Stimulated activated CD8-positive, alpha-beta memory T cell treated with anti-CD3 and anti-CD28 coated beads, Interleukin-12 subunit alpha, Interleukin-12 subunit beta, amount 100 ng/mL, for 1 hour (primary cell): ENCODE measurements around the gene LRMDA.
"Not testable (repeated sequence)": the region's sequence is repeated elsewhere in the genome, so short reads cannot be mapped to it uniquely, and the experiment has no call there.

Source experiments
- DNase-seq: peaks from one replicate; pipeline ENCODE4 v3.0.0-alpha.2; 2020; ENCODE audit warnings: low read depth

The LRMDA gene

DNA sequence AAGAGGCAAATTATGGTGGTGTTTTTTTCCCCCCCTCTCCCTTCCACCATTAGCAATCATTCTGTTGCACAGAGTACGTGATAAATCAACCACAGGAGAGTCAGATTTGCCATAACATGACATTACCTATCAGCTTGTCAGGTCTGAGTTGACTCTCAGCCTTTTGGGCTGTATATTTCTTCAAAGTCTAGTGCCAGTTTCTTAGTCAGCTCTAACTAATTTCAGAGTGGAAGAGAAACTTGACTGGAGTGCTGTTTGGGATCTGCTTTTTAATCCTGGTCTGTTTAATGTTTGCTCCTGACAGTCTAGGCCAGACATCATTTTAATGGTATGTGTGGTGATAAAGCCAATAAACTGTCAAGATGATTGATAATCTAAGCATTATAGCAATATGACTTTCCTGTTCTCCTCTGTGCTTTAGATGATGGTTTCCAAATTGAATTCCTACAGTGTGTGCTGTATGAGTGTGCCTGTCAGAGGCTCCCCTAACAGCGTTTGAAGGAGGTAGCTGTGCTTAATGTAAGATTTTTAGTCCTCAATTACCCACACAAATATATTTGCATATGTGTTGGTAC, 76.9 kb downstream of the LRMDA start:
- DNase-seq = no peak

DNA sequence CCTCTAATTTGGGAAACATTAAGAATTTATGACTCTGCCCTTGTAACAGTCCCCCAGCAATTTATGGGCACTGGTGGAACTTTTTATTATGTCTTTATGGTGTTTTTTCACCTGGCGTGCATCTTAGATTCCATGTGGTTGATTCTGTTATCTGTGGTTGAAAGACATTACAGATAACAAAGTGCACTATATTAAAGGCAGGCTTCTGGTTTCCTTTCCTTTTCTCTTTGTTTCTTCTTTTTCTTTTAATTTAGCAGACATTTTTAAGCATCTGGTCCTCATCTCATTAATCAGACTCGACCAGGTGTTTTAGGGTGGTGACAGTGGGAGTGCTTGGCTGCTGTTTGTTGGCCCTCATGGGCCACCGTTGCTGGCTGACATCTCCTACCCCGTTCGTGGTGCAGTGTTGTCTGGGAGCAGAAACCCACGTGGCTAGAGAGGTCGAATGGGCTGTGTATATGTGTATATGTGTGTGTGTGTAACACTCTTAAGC, 77.4 kb downstream of the LRMDA start:
- DNase-seq = no peak

DNA sequence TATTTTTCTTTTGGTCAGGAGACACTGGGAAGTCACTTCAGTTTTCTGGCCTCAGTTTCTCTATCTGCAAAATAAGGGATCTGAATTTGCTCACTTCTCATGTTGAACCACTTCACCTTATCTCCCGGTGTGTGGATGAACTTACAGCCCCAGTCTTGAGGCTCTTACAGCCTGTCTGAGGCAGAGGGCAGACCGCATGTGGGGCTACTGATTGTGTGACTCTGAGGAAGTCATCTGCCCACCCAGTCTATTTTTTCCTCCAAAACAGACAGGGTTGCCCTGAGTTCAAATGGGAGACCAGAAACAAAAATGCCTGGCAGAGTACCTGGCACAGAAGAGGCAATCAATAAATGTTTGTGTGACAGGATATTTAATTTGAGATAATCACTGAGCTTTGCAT, 78.3 kb downstream of the LRMDA start:
- no peak for DNase-seq

DNA sequence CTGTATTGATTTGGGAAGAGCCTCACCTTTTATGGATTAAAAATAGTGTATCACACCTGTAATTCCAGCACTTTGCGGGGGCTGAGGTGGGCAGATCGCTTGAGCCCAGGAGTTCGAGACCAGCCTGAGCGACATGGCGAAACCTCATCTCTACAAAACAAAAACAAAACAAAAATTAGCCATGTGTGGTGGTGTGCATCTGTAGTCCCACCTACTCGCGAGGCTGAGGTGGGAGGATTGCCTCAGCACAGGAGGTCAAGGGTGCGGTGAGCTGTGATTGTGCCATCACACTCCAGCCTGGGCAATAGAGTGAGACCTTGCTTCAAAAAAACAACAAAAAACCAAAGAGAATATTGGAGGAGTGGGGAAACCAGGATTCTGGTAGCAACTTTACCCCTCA, 79.6 kb downstream of the LRMDA start:
- no peak for DNase-seq

DNA sequence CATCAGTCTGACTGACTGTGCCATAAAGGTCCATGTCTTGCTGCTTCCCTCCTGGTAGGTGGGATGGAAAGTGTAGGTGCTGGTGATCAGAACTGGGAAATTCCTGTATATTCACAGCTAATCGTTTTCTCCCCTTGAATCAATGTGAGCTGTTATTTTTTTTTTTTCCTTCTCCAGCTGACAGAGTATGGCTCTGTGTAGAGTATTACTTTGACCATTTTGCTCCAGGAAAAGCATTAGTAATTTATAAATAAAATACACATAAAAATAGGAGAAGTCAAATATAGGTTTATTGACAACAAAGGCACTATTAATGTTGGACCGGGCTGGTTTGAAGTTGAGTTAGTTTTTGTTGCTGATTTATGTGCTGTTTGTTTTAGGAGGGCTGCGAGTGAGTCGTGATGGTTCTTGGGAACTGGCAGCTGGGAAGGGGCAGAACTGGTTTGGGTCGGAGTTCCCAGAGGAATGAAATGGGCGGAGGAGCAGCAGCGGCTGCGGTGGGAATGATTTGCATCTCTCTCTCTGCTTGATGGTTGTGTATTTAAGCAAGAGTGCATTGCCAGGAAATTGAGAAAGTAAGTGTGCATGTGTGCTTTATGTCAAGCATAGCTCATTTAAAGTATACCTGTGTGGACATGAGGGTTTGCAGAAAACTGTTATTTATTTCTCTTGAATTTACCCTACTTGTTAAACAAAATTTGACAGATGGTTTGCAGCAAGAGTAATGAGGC, 80.9 kb downstream of the LRMDA start:
- DNase-seq = no peak

DNA sequence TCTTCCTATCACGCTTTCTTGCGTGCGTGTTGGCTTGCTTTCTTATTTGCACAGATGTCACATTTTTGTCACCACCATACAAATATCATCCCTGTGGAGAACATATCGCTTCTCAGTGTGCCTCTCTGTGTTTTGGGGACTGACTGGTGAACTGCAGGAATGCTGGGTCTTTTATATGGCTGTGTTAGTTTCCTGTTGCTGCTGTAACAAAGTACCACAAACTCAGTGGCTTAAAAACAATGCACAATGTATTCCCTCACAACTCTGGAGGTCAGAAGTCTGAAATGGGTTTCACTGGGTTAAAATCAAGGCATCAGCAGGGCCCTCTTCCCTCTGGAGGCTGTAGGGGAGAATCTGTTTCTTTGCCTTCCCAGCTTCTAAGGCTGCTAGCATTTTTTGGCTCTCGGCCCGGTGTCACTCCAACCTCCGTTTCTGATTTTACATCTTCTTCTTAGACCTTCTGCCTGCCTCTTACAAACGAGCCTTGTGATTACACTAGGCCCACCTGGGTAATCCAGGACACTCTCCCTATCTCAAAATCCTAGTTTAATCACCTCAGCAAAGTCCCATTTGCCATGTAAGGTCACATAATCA, 82.0 kb downstream of the LRMDA start:
- DNase-seq = no peak

DNA sequence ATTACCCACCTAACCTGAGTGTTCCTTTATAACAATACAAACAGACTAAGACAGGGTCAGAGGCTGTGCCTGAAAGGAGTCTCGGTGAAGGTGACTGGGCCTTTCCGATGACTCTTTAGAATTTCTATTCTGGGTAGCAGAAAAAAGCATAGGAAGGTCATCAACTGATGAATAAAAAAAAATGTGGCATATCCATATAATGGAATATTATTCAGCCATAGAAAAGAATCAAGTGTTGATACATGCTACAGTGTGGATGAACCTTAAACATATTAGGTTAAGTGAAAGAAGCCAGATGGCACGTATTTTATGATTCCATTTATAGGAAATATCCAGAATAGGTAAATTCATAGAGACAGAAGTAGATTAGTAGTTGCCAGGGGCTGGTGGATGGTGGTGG, 83.4 kb downstream of the LRMDA start:
- DNase-seq = no peak

DNA sequence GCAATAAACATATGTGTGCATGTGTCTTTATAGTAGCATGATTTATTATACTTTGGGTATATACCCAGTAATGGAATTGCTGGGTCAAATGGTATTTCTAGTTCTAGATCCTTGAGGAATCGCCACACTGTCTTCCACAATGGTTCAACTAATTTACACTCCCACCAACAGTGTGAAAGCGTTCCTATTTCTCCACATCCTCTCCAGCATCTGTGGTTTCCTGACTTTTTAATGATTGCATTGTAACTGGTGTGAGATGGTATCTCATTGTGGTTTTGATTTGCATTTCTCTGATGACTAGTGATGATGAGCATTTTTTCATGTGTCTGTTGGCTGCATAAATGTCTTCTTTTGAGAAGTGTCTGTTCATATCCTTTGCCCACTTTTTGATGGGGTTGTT, 84.7 kb downstream of the LRMDA start:
- not testable (repeated sequence) for DNase-seq

DNA sequence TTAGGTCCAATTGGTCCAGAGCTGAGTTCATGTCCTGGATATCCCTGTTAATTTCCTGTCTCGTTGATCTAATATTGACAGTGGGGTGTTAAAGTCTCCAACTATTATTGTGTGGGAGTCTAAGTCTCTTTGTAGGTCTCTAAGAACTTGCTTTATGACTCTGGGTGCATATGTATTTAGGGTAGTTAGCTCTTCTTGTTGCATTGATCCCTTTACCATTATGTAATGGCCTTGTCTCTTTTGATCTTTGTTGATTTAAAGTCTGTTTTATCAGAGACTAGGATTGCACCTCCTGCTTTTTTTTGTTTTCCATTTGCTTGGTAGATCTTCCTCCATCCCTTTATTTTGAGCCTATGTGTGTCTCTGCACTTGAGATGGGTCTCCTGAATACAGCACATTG, 87.8 kb downstream of the LRMDA start:
- DNase-seq = not testable (repeated sequence)

DNA sequence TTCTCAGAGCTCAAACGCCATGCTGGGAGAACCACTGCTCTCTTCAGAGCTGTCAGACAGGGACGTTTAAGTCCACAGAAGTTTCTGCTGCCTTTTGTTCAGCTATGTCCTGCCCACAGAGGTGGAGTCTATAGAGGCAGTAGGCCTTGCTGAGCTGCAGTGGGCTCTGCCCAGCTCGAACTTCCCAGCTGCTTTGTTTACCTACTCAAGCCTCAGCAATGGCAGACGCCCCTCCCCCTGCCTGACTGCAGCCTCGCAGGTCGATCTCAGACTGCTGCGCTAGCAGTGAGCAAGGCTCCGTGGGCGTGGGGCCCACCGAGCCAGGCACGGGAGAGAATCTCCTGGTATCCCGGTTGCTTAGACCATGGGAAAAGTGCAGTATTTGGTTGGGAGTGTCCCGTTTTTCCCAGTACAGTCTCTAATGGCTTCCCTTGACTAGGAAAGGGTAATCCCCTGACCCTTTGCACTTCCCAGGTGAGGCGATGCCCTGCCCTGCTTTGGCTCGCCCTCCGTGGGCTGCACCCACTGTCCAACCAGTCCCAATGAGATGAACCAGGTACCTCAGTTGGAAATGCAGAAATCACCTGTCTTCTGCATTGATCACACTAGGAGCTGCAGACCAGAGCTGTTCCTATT, 89.9 kb downstream of the LRMDA start:
- not testable (repeated sequence) for DNase-seq

DNA sequence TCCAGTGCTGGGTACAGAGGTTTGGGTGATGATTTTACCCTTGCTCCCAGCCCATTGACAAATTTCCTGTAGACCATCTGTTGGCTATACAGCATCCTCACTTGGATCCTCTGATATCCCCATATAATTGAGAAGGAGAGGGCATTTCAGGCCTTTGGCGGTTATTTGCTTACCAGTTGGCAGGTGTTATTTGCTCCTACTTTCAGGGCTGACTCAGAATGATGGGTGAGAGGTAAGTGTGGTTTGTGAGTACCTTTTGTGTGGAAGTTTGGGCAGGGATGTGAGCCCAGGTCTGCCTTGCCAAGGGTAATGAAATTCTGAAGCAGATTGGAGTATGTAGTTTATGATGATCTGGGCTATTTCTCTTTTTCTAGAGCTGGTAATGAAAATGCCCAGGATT, 93.6 kb downstream of the LRMDA start:
- DNase-seq = no peak

DNA sequence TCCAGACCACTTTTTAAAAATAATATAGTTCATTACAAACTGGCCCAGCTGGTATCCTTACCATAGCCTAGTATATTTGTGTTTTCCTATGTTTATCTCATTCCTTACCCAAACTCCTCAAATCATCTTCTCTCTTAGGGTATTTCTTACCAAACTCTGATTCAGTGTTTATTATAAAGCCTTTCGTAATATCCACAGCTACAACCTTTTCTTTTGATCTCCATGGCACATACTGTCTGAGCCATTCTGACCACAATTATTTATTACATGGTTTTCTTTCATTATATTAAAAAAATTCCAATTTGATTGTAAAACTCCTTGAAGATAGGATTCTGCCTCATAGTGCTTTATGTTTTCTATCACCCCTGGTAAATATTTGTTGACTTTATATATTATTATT, 94.2 kb downstream of the LRMDA start:
- no peak for DNase-seq

DNA sequence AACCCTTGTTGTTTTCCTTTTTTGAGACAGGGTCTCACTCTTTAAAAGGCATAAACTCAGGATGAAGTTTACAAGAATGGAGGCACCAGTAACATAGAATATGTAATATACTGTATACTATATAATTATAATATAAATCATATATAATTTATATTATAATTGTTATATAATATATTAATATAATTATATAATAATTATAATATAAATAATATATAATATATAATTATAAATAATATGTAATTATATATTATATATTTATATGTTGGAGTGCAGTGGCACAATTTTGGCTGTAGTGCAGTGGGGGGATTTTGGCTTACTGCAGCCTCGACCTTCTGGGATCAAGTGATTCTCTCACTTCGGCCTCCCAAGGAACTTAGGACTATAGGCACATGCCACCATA, 96.1 kb downstream of the LRMDA start:
- DNase-seq = no peak

DNA sequence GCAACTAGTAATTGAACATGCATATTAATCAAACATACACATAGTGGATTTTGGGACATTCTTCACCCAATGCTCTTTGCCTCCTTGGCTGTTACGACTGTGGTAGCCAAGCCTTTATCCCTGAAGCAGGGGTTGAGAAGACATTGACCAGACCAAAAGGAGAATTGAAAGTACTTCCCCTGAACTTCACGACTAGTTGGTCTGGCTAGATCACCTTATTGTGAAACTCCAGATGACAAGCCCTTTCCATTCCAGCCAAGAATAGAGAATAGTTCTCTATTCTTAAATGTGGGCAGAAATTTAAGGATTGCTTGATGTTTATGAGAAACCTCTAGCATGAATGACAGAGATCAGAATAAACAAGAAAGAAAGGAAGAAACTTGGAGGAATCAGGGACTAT, 97.0 kb downstream of the LRMDA start:
- no peak for DNase-seq

DNA sequence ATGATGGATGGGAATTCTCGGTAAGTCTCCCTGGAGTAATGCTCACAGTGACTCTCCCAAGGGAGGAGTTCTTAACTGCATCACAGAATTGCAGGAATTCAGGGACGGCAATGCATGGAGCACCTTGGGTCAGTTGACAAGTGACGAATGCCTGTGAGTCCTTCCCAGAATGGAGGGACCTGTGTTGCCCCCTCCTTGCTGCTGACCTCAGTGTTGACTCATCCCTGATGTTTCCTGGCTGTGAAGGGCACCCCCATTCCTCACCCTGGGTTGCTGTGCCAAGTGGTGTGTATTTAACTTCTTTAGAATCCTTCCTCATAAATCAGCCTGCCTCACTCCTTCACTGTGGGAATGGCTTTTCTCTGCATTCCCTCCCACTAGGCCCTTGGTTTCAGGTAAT, 98.9 kb downstream of the LRMDA start:
- no peak for DNase-seq

DNA sequence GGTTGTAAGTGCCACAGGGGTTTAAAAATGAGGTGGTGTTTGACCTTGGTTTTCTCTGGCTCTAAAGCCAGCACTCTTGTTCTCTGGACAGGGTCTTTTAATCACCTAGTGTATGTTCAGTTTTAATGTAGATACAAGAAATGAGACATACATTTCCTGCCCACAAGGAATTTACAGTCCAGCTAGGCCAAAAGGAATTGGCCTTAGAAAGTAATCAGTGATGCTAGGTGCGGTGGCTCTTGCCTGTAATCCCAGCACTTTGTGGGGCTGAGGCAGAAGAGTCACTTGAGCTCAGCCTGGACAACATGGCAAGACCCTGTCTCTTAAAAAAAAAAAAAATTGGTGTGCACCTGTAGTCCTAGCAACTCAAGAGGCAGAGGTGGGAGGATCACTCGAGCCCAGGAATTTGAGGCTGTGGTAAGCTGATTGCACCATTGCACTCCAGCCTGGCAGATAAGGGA, 100.2 kb downstream of the LRMDA start:
- DNase-seq = no peak

DNA sequence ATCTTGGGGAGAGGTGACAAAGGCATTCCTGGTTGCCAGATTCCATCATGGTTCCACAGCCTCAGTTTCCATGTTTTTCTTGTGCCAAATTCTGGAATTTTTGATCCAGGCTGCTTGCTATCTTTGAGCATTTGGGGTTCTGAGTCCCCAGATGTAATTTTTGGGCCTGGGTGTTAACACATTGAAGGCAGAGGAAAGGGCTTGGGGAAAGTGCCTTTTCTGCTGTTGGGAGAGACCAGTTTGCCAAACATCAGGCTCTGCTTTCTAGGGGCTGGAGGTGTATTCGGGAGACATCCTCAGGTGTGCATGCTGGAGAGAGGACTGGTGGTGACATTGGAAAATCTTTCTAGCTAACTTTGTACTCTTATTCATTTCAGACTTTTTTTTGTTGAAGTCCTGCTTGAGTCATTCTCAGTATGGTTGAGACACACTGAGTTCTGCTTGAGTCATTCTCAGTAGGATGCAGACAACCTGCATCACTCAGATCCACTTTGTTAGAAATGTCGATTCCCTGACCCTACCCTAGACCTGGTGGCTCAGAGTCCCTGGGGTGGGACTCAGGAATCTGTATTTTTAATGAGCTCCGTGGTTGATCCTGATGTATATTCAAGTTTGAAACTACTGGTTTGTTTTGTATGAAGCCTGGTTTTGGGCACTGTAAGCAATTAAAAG, 101.0 kb downstream of the LRMDA start:
- no peak for DNase-seq

DNA sequence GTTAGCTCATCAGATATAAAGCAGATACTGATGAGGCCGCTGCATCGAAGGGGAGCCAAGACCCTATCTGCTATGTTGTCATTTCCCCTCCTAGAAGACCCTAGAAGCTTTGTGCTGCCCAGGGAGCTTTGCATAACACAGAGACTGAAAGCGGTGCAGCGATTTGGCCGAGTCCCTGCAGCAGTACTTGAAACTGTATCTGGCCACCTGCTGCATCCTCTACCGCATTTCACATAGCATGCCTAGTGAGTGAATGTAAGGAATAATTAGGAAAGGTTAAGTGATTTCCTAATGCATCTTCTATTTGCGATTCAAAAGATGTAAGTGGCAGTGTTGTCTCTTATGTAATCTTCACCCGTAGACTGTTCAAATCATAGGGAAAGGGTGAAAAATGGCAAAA, 106.7 kb downstream of the LRMDA start:
- no peak for DNase-seq

DNA sequence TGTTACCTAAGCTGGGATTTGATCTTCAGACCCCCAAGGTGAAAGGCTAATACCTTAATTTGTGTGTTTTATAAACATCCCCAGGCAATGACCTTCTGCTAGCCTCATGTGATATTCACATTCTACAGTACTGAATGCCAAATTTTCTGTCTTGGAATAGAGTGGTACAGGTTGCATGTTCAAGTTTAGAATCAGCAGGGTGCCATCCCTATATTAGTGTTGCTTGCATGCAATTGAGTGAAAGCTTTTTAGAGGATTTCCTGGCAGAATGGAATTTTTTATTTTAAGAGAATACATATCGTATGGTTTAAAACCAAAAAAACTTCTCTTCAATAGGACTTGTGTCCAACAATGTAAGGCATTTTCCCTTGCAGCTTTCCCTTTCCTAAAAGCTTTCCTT, 107.3 kb downstream of the LRMDA start:
- no peak for DNase-seq

DNA sequence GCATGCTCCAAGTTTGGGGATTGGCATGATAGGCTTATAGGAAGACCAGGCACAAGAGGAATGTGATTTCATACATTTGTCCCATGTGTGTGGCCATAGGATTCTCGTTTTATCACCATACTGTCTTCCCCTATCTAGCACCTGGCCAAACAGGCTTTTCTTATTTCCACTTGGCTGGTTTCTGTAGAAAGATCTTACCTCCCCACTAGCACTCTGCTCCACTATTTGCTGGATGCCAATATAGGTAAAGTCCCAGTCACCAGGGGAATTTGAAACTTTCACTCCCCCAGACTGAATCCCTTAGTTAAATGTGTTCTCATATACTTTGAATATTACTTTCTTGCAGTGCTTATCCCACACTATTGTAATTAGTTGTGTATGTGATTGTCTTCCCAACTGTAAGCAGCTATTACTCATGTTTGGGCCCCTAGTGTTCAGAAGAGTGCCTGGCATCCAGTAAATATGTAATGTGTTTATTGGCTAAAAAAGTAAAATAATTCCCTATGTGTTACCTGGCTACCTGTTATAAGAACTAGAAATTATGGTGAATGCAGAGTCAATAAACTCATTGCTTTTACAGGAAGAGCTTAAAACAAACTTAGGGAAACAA, 109.0 kb downstream of the LRMDA start:
- DNase-seq = no peak

DNA sequence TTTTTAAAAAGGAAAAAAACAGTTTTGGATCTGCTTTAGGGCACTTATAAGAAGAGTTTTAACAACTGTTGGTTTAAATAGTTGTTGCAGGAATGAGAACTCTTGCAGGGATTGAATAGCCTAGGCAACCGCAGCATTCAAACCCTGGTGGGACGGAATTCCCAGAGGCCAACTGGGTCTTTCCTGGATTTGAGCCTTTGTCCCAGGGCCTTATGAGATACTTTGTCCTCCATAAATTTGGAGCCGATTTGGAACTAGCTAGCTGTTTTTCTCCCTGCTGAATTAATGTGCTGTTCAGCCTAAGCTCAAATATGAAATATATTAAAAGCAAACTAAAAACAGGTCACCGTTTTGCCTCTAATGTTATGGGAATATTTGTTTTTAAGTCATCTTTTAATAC, 109.6 kb downstream of the LRMDA start:
- DNase-seq = no peak

DNA sequence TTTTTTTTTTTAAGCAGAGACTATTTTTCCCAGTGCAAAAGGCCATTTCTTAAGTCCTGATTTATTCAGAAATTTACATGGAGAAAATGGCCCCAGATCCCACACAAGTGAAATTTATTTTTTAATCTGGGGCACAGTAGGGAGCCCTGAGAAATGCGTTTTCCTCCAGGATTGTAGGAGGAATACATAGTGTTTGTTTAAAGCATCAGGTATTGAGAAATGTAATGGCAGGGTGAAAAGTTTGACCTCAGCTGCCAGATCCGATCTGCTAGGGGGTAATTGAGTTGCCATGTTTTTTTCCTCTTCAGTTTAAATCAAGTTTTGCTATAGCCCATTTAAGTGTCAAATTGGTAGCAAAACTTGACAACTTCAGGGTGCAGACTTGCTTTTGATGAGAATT, 110.0 kb downstream of the LRMDA start:
- no peak for DNase-seq
